ENCODE results near the gene RBM47.

GRCh38 chr4:40612283-40612682 lies 17.4 kb downstream of the RBM47 start:
- no peak for TF ChIP-seq CTCF (IDR thresholded peaks at IDR 0.05; ENCODE audit: low read depth, low read length)
- TF ChIP-seq EZH2phosphoT487 (IDR thresholded peaks at IDR 0.05; ENCODE audit: low read depth): no peak
